ENCODE results near the gene ANKDD1B.
"Not testable (repeated sequence)": the region's sequence is repeated elsewhere in the genome, so short reads cannot be mapped to it uniquely, and the experiment has no call there.

Gene ANKDD1B

GRCh38 chr5:75660678-75661465, 49.6 kb downstream of the ANKDD1B start:
- no peak for DNase-seq (ENCODE audit: low spot score)

DNA sequence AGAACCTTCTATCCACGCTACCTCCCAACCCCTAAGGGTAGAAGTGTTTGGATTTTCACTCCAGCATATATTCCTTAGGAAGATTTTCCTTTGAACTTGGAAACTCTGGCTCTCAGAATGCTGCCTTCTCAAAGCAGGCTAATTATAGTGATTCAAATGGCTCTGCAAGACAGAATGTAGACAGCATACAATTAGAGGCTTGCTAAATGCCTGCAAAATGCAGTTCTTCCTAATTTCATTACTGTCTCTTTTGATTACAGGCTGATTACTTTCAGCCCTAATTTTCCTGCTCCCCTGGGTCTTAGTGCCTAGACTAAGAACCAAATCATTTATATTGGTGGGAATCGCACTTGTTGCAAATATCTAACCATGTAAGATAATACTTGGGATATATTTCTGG, 50.8 kb downstream of the ANKDD1B start:
- DNase-seq (ENCODE audit: low spot score), result peak; percentile 85

- DNase-seq (ENCODE audit: low spot score), result no peak
Measured at GRCh38 chr5:75663579-75664284, 52.5 kb downstream of the ANKDD1B start.

DNA sequence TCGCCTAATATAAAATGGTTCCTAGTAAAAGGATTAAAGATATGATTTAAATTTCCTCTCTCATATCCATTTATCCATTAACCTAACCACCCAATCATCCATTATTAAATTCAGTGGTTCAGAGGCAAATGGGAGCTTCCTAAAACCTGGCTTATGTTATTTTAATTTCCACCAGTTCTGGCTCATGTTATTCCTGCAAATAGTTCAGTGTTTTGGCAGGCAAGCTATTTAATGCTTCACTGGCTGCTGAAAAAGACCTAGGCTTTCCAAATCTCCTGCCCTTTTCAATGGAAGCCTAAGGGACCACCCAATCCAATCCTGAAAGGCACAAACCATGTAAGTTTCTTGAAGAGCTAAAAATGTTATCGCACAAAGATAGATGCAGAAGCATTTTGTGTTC, 53.7 kb downstream of the ANKDD1B start:
- DNase-seq (ENCODE audit: low spot score), result no peak

- DNase-seq (ENCODE audit: low spot score), result peak; percentile 70
Measured at GRCh38 chr5:75666801-75667200, 55.5 kb downstream of the ANKDD1B start.

- DNase-seq (ENCODE audit: low spot score), result no peak
Measured at GRCh38 chr5:75667586-75667985, 56.3 kb downstream of the ANKDD1B start.

DNA sequence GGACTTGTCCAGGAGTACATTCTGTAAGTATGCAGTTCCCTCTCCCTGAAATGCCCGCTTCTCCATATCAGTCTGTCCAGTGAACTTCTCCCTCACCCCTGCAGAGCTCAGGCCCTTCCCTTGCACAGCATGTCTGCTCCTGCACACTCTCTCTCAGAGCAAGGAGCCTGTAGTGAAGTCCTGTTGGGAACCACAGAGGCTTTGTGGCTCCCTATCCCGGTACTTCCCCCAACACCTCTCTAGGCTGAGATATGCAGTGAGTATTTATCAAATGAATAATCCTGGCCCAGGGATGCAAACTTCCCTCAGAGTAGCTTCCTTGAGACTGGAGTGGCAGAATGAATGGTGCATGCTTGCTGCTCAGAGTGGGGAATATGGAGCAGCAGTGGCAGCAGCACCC, 57.2 kb downstream of the ANKDD1B start:
- DNase-seq (ENCODE audit: low spot score), result no peak

GRCh38 chr5:75668977-75669689, 57.9 kb downstream of the ANKDD1B start:
- DNase-seq (ENCODE audit: low spot score), result no peak

DNA sequence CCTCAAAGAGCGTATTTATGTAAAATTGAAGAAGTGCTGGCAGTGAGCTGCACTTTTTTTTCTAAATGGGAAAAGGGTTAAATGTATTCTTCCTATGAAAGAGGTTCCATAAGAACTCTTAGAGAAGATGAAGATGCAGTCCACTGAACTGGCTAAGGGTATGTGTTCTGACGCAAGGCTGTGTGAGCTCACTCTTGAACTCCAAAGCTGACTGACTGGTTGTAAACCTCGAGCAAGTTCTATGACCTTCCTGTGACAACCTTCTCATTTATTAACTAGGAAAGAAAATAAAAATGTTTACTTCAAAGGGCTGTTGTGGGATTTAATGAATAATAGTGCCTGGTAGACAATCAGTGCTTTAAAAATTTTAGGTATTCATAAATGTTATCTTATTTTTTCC, 59.3 kb downstream of the ANKDD1B start:
- DNase-seq (ENCODE audit: low spot score), result no peak

DNA sequence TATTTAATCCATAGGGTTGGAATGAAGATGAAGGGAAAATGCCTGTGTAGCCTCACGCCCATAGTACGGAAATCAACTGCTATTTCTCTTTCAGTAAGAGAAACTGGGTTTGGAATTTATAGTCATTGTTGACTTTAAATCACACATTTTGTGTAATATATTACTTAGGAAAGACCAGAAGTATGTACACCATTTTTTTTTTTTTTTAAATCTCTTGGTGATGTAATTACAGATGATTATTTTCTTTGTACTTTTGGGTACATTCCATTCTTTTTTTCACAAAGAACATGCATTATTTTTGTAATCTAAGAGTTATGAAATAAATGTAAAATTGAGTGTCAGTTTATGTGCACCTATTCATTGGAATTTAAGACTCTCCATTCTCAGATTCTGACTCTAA, 60.3 kb downstream of the ANKDD1B start:
- no peak for DNase-seq (ENCODE audit: low spot score)

DNA sequence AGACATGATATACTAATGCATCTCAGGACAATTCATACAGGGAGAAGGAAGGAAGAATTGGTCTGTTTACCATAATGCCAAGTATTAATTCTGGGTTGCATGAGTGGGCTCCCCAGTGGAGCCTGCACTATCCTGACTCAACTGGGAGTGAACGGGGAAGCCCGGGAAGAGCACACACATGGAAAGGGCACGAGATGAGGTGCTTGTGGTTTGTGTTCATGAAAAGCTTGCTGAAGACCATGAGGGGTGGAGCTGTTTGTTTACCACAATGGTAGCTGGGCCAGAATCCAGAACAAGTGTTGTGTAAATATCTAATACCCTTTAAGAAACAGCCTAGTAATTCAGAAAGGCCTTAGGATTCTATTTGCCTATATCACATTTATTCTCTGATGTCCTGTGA, 61.4 kb downstream of the ANKDD1B start:
- no peak for DNase-seq (ENCODE audit: low spot score)

GRCh38 chr5:75675783-75676182, 64.5 kb downstream of the ANKDD1B start:
- DNase-seq (ENCODE audit: low spot score), result peak; percentile 51

DNA sequence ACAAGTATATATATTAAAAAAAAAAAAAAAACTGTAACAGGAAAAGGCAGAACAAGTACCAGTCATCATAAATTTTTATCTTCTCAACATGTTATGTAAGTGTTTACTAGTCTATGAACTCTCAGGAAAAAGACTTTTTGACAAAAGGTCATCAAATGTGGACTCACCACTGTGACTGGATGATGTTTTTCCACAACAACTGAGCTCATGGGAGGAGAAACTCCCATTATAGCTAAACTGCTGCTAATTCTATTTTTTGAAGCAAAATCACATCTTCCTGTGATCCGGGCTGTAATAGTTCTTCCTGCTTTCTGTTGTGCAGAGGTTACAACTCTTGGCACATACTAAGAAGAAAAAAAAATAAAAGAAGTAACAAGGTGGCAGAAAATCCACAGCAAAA, 66.4 kb downstream of the ANKDD1B start:
- no peak for DNase-seq (ENCODE audit: low spot score)

GRCh38 chr5:75678155-75678554, 66.9 kb downstream of the ANKDD1B start:
- no peak for DNase-seq (ENCODE audit: low spot score)

- DNase-seq (ENCODE audit: low spot score), result peak; percentile 37
Measured at GRCh38 chr5:75681125-75681830, 70.0 kb downstream of the ANKDD1B start.

DNA sequence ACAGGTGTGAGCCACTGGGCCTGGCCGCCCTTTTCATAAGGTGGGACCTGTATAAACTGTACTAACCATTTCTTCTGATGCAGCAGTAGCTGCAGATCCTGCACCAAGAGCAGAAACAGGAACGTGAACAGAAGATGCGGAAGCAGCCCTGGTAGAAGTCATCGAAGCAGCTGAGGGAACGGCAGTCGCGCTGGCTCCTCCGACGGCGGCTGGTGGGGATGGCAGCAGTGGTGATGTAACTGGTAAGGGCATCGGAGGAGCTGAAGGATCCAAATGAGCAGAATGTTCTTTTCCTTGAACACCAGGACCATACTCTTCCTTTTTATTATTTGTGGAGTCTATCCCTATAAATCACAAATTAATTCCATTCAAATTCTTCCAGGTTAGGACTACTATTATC, 73.9 kb downstream of the ANKDD1B start:
- no peak for DNase-seq (ENCODE audit: low spot score)

DNA sequence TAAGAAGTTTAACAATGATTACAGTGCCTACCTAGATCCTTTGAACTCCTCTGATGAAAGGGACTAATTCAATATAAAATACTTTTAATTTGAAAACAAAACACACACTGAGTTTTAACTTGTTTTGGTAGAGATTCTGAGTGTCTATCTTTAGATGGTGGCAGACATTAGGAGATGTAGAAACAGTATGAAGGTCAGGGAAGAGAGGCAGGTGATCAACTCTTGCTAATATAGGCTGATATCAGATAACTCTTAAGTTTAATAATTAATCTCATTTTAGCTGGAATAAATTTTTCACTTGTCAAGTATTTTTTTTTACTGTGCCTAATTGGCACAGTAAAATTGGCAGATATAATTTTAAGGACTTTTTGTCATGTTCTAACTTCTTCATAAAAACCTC, 75.2 kb downstream of the ANKDD1B start:
- no peak for DNase-seq (ENCODE audit: low spot score)

- peak; percentile 79 for DNase-seq (ENCODE audit: low spot score)
Measured at GRCh38 chr5:75690669-75691068, 79.4 kb downstream of the ANKDD1B start.

DNA sequence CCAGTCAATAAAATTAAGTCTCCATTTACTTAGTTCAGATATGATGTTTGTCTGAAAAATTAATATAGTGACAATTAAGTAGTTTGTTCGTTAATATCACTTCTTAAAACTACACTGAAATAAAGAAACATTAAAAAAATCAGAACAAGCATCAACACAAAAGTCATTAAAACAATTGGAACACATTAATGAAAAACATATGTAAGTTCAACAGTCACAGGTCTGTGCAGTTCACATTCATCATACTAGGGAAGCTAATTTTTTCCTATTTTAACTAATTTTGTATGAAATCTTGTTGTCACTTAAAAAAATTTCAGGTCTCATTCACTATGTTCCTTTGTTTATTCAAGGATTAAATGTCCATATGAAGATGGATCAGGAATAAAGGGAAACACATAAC, 83.5 kb downstream of the ANKDD1B start:
- DNase-seq (ENCODE audit: low spot score), result no peak

DNA sequence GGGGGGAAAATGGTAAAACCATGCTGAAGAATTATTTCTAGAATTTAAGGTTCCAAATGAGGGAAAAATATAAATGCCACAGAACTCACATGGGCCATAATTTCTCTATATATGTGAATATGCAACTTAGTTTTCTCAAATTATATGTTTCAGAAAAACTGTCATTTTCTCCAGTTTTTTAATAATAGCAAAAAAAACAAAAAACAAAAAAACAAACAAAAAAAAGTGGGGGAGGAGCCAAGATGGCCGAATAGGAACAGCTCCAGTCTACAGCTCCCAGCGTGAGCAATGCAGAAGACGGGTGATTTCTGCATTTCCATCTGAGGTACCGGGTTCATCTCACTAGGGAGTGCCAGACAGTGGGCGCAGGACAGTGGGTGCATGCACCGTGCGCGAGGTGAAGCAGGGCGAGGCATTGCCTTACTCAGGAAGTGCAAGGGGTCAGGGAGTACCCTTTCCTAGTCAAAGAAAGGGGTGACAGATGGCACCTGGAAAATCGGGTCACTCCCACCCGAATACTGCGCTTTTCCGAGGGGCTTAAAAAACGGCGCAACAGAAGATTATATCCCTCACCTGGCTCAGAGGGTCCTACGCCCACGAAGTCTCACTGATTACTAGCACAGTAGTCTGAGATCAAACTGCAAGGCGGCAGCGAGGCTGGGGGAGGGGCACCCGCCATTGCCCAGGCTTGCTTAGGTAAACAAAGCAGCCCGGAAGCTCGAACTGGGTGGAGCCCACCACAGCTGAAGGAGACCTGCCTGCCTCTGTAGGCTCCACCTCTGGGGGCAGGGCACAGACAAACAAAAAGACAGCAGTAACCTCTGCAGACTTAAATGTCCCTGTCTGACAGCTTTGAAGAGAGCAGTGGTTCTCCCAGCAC, 84.5 kb downstream of the ANKDD1B start:
- DNase-seq (ENCODE audit: low spot score), result not testable (repeated sequence)

DNA sequence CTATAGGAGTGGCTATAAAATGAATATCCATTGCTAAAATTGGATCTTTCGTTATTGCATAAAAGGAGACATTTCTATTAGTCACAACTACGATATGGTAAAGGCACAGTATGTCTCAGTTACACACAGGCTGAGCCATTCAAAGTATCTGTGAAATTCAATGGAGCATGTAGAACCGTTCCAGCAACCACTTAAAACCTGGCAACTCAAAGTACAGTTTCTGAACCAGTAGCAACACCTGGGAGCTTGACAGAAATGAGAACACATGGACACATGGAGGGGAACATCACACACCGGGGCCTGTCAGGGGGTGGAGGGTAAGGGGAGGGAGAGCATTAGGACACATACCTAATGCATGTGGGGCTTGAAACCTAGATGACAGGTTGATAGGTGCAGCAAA, 90.6 kb downstream of the ANKDD1B start:
- no peak for DNase-seq (ENCODE audit: low spot score)
